Esophagus squamous epithelium (tissue), 4 donors: ENCODE results near the gene KRTAP5-5.

Experiments
- POLR2A ChIP-seq, 4 donors: fragments of 450-650 bp; IDR thresholded peaks; one replicate each; pipeline ENCODE4 v1.6.1; 2017; ENCODE audit warnings: antibody characterized with exemption in 4 of 4, mild to moderate bottlenecking in 4 of 4, moderate library complexity in 3 of 4
- TF ChIP-seq, protein P1 (sequence below), 6 experiments: fragments of 450-650 bp in 4 of 6; fragments of 200-600 bp in 2 of 6; sonication (generic) in 2 of 6; IDR thresholded peaks; one replicate each; pipeline ENCODE4 v1.5.1; 2016 to 2019; ENCODE audit warnings: antibody characterized with exemption in 6 of 6, mild to moderate bottlenecking in 4 of 6, moderate library complexity in 4 of 6

DNA sequence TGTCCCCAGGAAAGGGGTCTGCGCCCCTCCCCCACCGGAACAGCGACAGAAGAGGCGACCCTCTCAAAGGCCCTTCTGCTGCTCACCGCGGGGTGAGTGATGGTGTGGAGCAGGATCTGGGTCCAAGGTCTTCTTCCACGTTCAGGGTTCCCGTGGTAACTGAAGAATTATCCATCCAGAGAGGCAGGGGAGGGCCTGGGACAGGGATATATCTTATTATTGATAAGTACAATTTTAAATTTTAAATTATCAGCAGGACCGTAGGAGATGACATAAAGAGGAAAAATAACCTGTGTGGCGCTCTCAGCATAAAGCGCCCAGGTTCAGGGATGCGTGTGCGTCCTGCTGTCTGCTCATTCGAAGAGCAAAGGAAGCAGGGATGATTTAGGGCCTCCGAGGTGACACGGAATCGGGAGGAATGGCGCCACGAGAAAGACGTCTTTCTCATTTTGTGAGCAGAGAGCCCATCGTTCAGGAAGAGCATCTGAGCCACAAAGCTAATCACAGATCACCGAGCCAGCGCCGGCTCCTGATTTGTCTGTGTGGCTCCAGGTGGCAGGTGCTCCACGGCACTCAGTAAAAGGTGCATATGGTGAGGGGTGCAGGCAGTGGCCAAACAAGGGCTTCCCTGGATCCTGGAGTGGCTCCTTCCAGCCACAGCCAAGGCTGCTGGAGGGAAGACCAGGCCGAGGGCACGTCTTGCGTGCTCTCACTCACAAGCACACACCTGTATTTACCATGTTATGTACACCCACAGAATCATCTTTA, 19.3 kb downstream of the KRTAP5-5 start:
- no peak for TF ChIP-seq POLR2A (IDR thresholded peaks at IDR 0.05)
- TF ChIP-seq, protein P1, sequence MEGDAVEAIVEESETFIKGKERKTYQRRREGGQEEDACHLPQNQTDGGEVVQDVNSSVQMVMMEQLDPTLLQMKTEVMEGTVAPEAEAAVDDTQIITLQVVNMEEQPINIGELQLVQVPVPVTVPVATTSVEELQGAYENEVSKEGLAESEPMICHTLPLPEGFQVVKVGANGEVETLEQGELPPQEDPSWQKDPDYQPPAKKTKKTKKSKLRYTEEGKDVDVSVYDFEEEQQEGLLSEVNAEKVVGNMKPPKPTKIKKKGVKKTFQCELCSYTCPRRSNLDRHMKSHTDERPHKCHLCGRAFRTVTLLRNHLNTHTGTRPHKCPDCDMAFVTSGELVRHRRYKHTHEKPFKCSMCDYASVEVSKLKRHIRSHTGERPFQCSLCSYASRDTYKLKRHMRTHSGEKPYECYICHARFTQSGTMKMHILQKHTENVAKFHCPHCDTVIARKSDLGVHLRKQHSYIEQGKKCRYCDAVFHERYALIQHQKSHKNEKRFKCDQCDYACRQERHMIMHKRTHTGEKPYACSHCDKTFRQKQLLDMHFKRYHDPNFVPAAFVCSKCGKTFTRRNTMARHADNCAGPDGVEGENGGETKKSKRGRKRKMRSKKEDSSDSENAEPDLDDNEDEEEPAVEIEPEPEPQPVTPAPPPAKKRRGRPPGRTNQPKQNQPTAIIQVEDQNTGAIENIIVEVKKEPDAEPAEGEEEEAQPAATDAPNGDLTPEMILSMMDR (IDR thresholded peaks at IDR 0.05) = no peak
